ENCODE results near the gene ZC3H13. TPM values are rescaled to one million over a fixed set of nuclear protein-coding genes. Genes with fewer than 3 reads are reported as not detected.

The ZC3H13 gene
- total and polyA plus RNA-seq, 2 of the 8 experiments (the other 6 are each of a cell fraction or from before 2014, with no cell fraction given), result 5.1 to 57.8 TPM

GRCh38 chr13:46022481-46022880, 30.1 kb downstream of the ZC3H13 start (continued):
- no peak for TF ChIP-seq RAD21 (IDR thresholded peaks at IDR 0.05 in 1 of 2, conservative IDR thresholded peaks at IDR 0.05 in 1 of 2; ENCODE audit: low read depth in 2 of 2, low read length in 2 of 2)
- no peak for TF ChIP-seq ASH2L (IDR thresholded peaks at IDR 0.05; ENCODE audit: low read length)
- no peak for TF ChIP-seq CEBPB (IDR thresholded peaks at IDR 0.05; ENCODE audit: low read depth, low read length)
- TF ChIP-seq POLR2A (IDR thresholded peaks at IDR 0.05; ENCODE audit: control extremely low read depth in 1 of 2, low read depth in 2 of 2, low read length in 2 of 2), result no peak
- TF ChIP-seq BACH1 (IDR thresholded peaks at IDR 0.05; ENCODE audit: low read length), result no peak
- no peak for TF ChIP-seq POU5F1 (IDR thresholded peaks at IDR 0.05; ENCODE audit: low read depth, low read length)
- no peak for TF ChIP-seq SRF (IDR thresholded peaks at IDR 0.05; ENCODE audit: low read depth, low read length)
- no peak for TF ChIP-seq KDM1A (IDR thresholded peaks at IDR 0.05; ENCODE audit: borderline replicate concordance, low read length)

Measured in H1 (cell line).